ENCODE data around the gene LRMDA.

DNA sequence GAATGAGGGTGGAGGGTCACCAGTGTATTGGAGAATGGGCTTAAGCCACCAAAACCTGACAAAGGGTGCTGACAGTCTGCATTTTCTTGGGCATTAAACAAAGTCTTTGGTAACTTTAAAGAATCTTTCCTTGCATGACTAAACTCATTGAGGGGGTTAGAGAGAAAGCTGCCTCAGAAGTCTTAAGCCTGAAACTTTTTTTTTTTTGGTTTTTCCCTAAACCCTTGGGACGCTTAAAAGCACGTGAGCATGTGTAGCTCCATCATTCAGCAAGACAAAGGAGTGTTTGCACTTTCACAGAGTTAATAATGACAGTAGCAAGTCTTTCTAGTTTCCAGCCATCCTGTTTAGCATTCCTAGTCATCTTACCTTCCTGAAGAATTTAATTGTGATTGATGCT is 110.7 kb downstream of the LRMDA start:
- TF ChIP-seq EP300 (IDR thresholded peaks at IDR 0.05) (no peak), POLR2AphosphoS5 (IDR thresholded peaks at IDR 0.05) (no peak), POLR2A (IDR thresholded peaks at IDR 0.05) (no peak)
- TF ChIP-seq, protein P1, sequence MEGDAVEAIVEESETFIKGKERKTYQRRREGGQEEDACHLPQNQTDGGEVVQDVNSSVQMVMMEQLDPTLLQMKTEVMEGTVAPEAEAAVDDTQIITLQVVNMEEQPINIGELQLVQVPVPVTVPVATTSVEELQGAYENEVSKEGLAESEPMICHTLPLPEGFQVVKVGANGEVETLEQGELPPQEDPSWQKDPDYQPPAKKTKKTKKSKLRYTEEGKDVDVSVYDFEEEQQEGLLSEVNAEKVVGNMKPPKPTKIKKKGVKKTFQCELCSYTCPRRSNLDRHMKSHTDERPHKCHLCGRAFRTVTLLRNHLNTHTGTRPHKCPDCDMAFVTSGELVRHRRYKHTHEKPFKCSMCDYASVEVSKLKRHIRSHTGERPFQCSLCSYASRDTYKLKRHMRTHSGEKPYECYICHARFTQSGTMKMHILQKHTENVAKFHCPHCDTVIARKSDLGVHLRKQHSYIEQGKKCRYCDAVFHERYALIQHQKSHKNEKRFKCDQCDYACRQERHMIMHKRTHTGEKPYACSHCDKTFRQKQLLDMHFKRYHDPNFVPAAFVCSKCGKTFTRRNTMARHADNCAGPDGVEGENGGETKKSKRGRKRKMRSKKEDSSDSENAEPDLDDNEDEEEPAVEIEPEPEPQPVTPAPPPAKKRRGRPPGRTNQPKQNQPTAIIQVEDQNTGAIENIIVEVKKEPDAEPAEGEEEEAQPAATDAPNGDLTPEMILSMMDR (IDR thresholded peaks at IDR 0.05) = no peak
